GM19240 (cell line): ENCODE data around the gene BOLA1.
"Not testable (repeated sequence)": the region's sequence is repeated elsewhere in the genome, so short reads cannot be mapped to it uniquely, and the experiment has no call there.

ENCODE experiments used
- DNase-seq: peaks from one replicate; pipeline ENCODE4 v3.0.0; 2011; ENCODE audit warnings: low spot score; ENCODE audit not compliant: insufficient read length

Gene BOLA1

GRCh38 chr1:149886396-149887195 lies 12.8 kb upstream of the BOLA1 start:
- no peak for DNase-seq

GRCh38 chr1:149887196-149887455 lies 12.2 kb upstream of the BOLA1 start:
- DNase-seq, result not testable (repeated sequence)

GRCh38 chr1:149887456-149888246 lies 11.7 kb upstream of the BOLA1 start:
- no peak for DNase-seq

- DNase-seq, result no peak
Observed at GRCh38 chr1:149888247-149888998, 10.9 kb upstream of the BOLA1 start.

GRCh38 chr1:149888999-149889289 lies 10.4 kb upstream of the BOLA1 start:
- no peak for DNase-seq

- no peak for DNase-seq
Observed at GRCh38 chr1:149896575-149896974, 2.8 kb upstream of the BOLA1 start.

- DNase-seq, result no peak
Observed at GRCh38 chr1:149903836-149904491, 4.6 kb downstream of the BOLA1 start.

GRCh38 chr1:149906570-149907075 lies 7.3 kb downstream of the BOLA1 start:
- DNase-seq, result no peak

- DNase-seq, result no peak
Observed at GRCh38 chr1:149914545-149914944, 15.2 kb downstream of the BOLA1 start.

- DNase-seq, result no peak
Observed at GRCh38 chr1:149915429-149916192, 16.2 kb downstream of the BOLA1 start.

GRCh38 chr1:149916193-149916897 lies 17.0 kb downstream of the BOLA1 start:
- DNase-seq, result no peak

GRCh38 chr1:149916898-149917252 lies 17.5 kb downstream of the BOLA1 start:
- DNase-seq, result no peak

GRCh38 chr1:149917571-149918144 lies 18.3 kb downstream of the BOLA1 start, which contains the start of gene SV2A:
Gene SV2A (minus strand): TSS chr1:149917844. CDS start chr1:149913840, 4,004 bp downstream.
- DNase-seq, result no peak

- DNase-seq, result no peak
Observed at GRCh38 chr1:149923626-149924025, 24.3 kb downstream of the BOLA1 start.

GRCh38 chr1:149925345-149925744 lies 26.0 kb downstream of the BOLA1 start:
- no peak for DNase-seq

- no peak for DNase-seq
Observed at GRCh38 chr1:149925751-149926150, 26.4 kb downstream of the BOLA1 start.

- DNase-seq, result no peak
Observed at GRCh38 chr1:149926296-149926695, 26.9 kb downstream of the BOLA1 start.

GRCh38 chr1:149927056-149927562 lies 27.7 kb downstream of the BOLA1 start:
- DNase-seq, result no peak

- peak; percentile 83 for DNase-seq
Observed at GRCh38 chr1:149927563-149928400, 28.4 kb downstream of the BOLA1 start, which contains the start of gene SF3B4. Gene SF3B4 (minus strand): TSS chr1:149927803. CDS start chr1:149927759, 44 bp downstream.
